Right atrium auricular region (tissue), 2 donors: ENCODE results near the gene PCSK6. TPM values are rescaled to one million over a fixed set of nuclear protein-coding genes. Genes with fewer than 3 reads are reported as not detected.
A peak's percentile ranks its signal among the peaks of the same experiment; 100 is the strongest.

Source experiments
- DNase-seq: peaks from one replicate; pipeline ENCODE4 v3.0.0-alpha.2; 2019; ENCODE audit warnings: low spot score
- H3K27ac ChIP-seq, 2 donors: fragments of 200-600 bp; sonication (generic); 1 replicate in 1 of 2; 2 replicates in 1 of 2; pipeline ENCODE4 v1.5.1; 2016 to 2019
- H3K27me3 ChIP-seq, 2 donors: fragments of 200-600 bp; sonication (generic); one replicate each; pipeline versions ENCODE4 v1.5.1 to v1.6.0; 2017 to 2019
- H3K36me3 ChIP-seq: fragments of 200-600 bp; sonication (generic); one replicate; pipeline ENCODE4 v1.5.1; 2016
- H3K4me1 ChIP-seq, 2 donors: fragments of 200-600 bp; sonication (generic); one replicate each; pipeline versions ENCODE4 v1.5.1 to v1.6.0; 2017 to 2019
- H3K4me3 ChIP-seq, 2 donors: fragments of 200-600 bp; sonication (generic); 1 replicate in 1 of 2; 2 replicates in 1 of 2; pipeline ENCODE4 v1.5.1; 2017 to 2019; ENCODE audit warnings: mild to moderate bottlenecking in 1 of 2, moderate library complexity in 1 of 2
- H3K9me3 ChIP-seq, 2 donors: fragments of 200-600 bp; sonication (generic); one replicate each; pipeline ENCODE4 v1.5.1; 2019
- total RNA-seq, 2 donors: library from RNA; depleted of rRNA; stranded (reverse); fragments of >200 nt; gene quantifications; one replicate each; pipeline ENCODE4 v1.1.0, GENCODE V29; 2016
- TF ChIP-seq, protein P1 (sequence below), 2 donors: fragments of 200-600 bp; sonication (generic); IDR thresholded peaks; one replicate each; pipeline ENCODE4 v1.5.1; 2019; ENCODE audit warnings: antibody characterized with exemption in 2 of 2

Gene PCSK6
- total RNA-seq, 2 donors from 2014 or later, result 14.4 to 19.9 TPM

DNA sequence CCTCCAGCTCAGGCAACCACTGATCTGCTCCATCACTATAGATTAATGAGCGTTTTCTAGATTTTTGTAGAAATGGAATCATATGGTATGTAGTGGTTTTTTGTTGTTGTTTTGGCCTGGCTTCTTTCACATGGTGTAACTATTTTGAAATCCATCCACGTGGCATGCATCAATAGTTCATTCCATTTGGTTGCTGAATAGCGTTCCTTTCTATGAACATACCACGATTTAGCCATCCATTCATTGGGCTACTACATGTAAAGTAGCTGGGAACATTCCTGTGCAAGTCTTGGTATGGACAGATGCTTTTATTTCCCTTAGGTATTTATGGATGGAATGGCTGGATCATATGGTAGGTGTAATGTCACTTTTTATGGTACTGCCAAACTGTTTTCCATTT, 227.0 kb downstream of the PCSK6 start:
- no peak for DNase-seq
- TF ChIP-seq, protein P1, sequence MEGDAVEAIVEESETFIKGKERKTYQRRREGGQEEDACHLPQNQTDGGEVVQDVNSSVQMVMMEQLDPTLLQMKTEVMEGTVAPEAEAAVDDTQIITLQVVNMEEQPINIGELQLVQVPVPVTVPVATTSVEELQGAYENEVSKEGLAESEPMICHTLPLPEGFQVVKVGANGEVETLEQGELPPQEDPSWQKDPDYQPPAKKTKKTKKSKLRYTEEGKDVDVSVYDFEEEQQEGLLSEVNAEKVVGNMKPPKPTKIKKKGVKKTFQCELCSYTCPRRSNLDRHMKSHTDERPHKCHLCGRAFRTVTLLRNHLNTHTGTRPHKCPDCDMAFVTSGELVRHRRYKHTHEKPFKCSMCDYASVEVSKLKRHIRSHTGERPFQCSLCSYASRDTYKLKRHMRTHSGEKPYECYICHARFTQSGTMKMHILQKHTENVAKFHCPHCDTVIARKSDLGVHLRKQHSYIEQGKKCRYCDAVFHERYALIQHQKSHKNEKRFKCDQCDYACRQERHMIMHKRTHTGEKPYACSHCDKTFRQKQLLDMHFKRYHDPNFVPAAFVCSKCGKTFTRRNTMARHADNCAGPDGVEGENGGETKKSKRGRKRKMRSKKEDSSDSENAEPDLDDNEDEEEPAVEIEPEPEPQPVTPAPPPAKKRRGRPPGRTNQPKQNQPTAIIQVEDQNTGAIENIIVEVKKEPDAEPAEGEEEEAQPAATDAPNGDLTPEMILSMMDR (IDR thresholded peaks at IDR 0.05), result no peak
- Histone ChIP-seq H3K36me3 (no peaks in the 10 kb centered on the region), H3K4me1 (peaks cover 0 to 20% of the 10 kb centered on the region in 2 donors), H3K4me3 (no peak overlapping the region), H3K9me3 (no peaks in the 10 kb centered on the region), H3K27ac (no peak overlapping the region), H3K27me3 (no peaks in the 10 kb centered on the region)

DNA sequence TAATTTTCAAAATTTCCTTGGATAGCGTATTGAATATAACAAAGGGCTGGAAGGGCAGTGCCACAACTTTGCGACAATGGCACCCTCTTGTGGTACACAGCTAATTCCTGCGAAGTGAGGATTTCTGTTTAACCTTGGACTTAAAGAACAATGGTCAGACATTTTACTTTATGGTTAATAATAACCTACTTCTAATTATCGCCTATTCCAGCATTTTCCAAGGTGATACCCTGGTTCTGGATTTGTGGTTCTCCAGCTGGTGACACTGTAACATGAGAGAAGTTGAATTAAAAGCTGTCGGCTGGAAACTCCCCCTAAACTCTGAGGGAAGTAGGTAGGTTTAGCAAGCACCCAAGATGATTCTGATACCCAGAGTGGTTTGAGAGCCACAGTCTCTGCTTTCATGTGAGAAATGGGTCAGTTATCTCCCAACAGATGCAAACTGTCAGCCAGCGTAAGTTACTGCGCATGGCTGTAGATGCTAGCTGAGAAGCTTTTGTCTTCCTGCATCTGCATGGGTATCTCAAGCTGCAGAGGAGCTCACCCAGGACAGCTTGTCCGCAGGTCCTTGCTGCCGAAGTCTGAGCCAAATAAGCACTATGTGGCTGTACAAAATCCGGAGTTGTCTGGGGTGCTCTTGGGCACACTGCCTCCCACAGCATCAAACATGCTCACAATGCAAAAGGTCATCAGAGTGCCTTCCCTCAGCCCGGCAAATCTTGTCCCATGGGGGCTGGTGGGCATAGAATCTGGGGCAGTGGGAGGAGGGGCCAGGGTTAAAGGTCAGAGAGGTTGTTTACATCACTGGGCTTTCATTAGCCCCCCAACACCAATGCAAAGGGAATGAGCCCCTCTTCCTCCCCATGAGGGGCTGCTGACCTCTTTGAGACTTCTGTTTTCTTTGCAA, 231.0 kb downstream of the PCSK6 start:
- no peak overlapping the region for H3K27ac ChIP-seq
- no peaks in the 10 kb centered on the region for H3K36me3 ChIP-seq
- TF ChIP-seq, protein P1 (IDR thresholded peaks at IDR 0.05), result peak; percentile 78 to 87
- H3K9me3 ChIP-seq, result no peaks in the 10 kb centered on the region
- peaks cover 0 to 17% of the 10 kb centered on the region in 2 donors for H3K4me1 ChIP-seq
- DNase-seq, result no peak
- H3K27me3 ChIP-seq, result no peaks in the 10 kb centered on the region
- no peak overlapping the region for H3K4me3 ChIP-seq

- no peak overlapping the region for H3K4me3 ChIP-seq
- H3K27me3 ChIP-seq, result no peaks in the 10 kb centered on the region
- H3K27ac ChIP-seq, result no peak overlapping the region
- H3K36me3 ChIP-seq, result no peaks in the 10 kb centered on the region
- TF ChIP-seq, protein P1 (IDR thresholded peaks at IDR 0.05), result no peak
- H3K4me1 ChIP-seq, result peaks cover 0 to 26% of the 10 kb centered on the region in 2 donors
- no peaks in the 10 kb centered on the region for H3K9me3 ChIP-seq
- no peak for DNase-seq
Measured at GRCh38 chr15:101256757-101257156, 232.8 kb downstream of the PCSK6 start.

GRCh38 chr15:101255615-101256241, 233.8 kb downstream of the PCSK6 start:
- Histone ChIP-seq H3K9me3 (no peaks in the 10 kb centered on the region), H3K4me1 (peaks cover 0 to 26% of the 10 kb centered on the region in 2 donors), H3K4me3 (no peak overlapping the region), H3K27ac (no peak overlapping the region), H3K27me3 (no peaks in the 10 kb centered on the region), H3K36me3 (no peaks in the 10 kb centered on the region)
- TF ChIP-seq, protein P1 (IDR thresholded peaks at IDR 0.05), result no peak
- no peak for DNase-seq

- peaks cover 0 to 33% of the 10 kb centered on the region in 2 donors for H3K4me1 ChIP-seq
- TF ChIP-seq, protein P1 (IDR thresholded peaks at IDR 0.05), result no peak
- H3K9me3 ChIP-seq, result no peaks in the 10 kb centered on the region
- H3K27ac ChIP-seq, result no peak overlapping the region
- no peak for DNase-seq
- H3K27me3 ChIP-seq, result no peaks in the 10 kb centered on the region
- H3K4me3 ChIP-seq, result no peak overlapping the region
- no peaks in the 10 kb centered on the region for H3K36me3 ChIP-seq
Measured at GRCh38 chr15:101255051-101255395, 234.5 kb downstream of the PCSK6 start.
